H1 (cell line): ENCODE results near the gene FADS2. TPM values are rescaled to one million over a fixed set of nuclear protein-coding genes. Genes with fewer than 3 reads are reported as not detected.

Source experiments
- CBX5 ChIP-seq: fragments of 300-800, 300-1000 bp; sonication (generic); IDR thresholded peaks from 2 replicates; pipeline ENCODE4 v1.7.1; 2016; ENCODE audit warnings: antibody characterized with exemption, low read length, low read depth
- CREB1 ChIP-seq: IDR thresholded peaks from 2 replicates; pipeline ENCODE4 v1.6.1; 2012; ENCODE audit warnings: inconsistent platforms
- EZH2 ChIP-seq: fragments of 200-600 bp; sonication (generic); IDR thresholded peaks from 2 replicates; pipeline ENCODE4 v1.7.1; 2012; ENCODE audit warnings: low read depth, mild to moderate bottlenecking, moderate library complexity, low read length, inconsistent platforms; ENCODE audit not compliant: severe bottlenecking
- GABPA ChIP-seq: IDR thresholded peaks from 2 replicates; pipeline ENCODE4 v1.6.1; 2011; ENCODE audit warnings: mild to moderate bottlenecking, low read length, moderate library complexity, borderline replicate concordance; ENCODE audit not compliant: insufficient read depth
- HDAC6 ChIP-seq: IDR thresholded peaks from one replicate; pipeline ENCODE4 v1.7.1; 2012; ENCODE audit warnings: low read depth, mild to moderate bottlenecking, inconsistent platforms, low read length, moderate library complexity
- JUND ChIP-seq: IDR thresholded peaks from 2 replicates; pipeline ENCODE4 v1.6.1; 2011; ENCODE audit warnings: mild to moderate bottlenecking, improper control_type of control experiment, low read length
- RBBP5 ChIP-seq: IDR thresholded peaks from 2 replicates; pipeline ENCODE4 v1.7.1; 2012; ENCODE audit warnings: low read depth, mild to moderate bottlenecking, inconsistent platforms, low read length, moderate library complexity, borderline replicate concordance
- SAP30 ChIP-seq: fragments of 300-600 bp; sonication (generic); IDR thresholded peaks from 2 replicates; pipeline ENCODE4 v1.7.1; 2012; ENCODE audit warnings: low read length, moderate library complexity, mild to moderate bottlenecking, inconsistent platforms; ENCODE audit not compliant: insufficient read depth, insufficient replicate concordance
- polyA plus RNA-seq, 7 experiments: library from polyadenylated mRNA; depleted of rRNA in 3 of 7; stranded (reverse) in 5 of 7; unstranded in 2 of 7; fragments of >200 nt in 5 of 7; fragments of 200-250 nt in 2 of 7; gene quantifications; 1 replicate in 5 of 7; 2 replicates in 1 of 7; 4 replicates in 1 of 7; pipeline versions ENCODE4 v1.2.1 to v1.2.3, GENCODE V29; 2011 to 2013; ENCODE audit warnings: missing spikeins in 2 of 7, mixed read lengths in 2 of 7
- total RNA-seq: library from RNA; stranded (reverse); fragmentation: NEBNext Ultra II Directional; extraction: Animal tissue kit (Norgen Biotek cat#: 25700); gene quantifications from 2 replicates; pipeline ENCODE4 v1.2.1, GENCODE V29; 2021

The FADS2 gene
- total and polyA plus RNA-seq, 2 of the 8 experiments (the other 6 are each of a cell fraction or from before 2014, with no cell fraction given) = 499 to 701 TPM

DNA sequence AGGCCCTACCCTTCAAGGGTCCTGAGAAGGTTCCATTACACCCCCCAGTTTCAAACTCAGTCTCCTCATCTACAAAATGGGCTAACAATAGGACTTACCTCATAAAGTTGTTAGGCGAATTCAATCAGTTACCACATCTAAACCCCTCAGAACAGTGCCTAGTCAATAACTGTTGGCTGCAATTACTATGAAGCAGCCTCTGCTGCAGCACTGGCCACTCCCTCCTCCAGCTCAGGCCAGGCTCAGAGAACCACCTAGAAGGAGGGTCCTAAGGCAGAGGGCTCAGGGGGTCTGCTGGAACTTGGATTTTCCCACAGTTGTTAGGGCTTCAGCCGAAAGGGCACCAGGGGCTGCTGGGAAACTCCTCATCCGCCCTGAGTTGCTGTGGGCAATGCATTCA lies 58.5 kb downstream of the FADS2 start (continued):
- TF ChIP-seq SAP30 (no peak), CBX5 (no peak), GABPA (no peak), JUND (no peak), HDAC6 (no peak), CREB1 (no peak), EZH2 (no peak), RBBP5 (no peak)
- TF ChIP-seq, all 59 proteins: peak for 0
